Duodenal mucosa (tissue), 2 donors: ENCODE measurements around the gene ZNF440.
"Not testable (repeated sequence)": the region's sequence is repeated elsewhere in the genome, so short reads cannot be mapped to it uniquely, and the experiment has no call there.

Source experiments
- H3K27ac ChIP-seq: one replicate; pipeline ENCODE4 v1.7.0; 2013; ENCODE audit warnings: low read depth, low read length
- H3K27me3 ChIP-seq, 2 donors: one replicate each; pipeline ENCODE4 v1.7.0; 2013; ENCODE audit warnings: low read length in 2 of 2, control low read depth in 1 of 2; ENCODE audit not compliant: insufficient read depth in 2 of 2, control insufficient read depth in 1 of 2
- H3K36me3 ChIP-seq, 2 donors: one replicate each; pipeline ENCODE4 v1.7.0; 2013; ENCODE audit warnings: low read length in 2 of 2, control low read depth in 1 of 2; ENCODE audit not compliant: insufficient read depth in 2 of 2, control insufficient read depth in 1 of 2
- H3K4me1 ChIP-seq, 2 donors: one replicate each; pipeline ENCODE4 v1.7.0; 2013; ENCODE audit warnings: low read length in 2 of 2, control low read depth in 1 of 2; ENCODE audit not compliant: insufficient read depth in 2 of 2, control insufficient read depth in 1 of 2
- H3K4me3 ChIP-seq, 2 donors: one replicate each; pipeline ENCODE4 v1.7.0; 2013; ENCODE audit warnings: low read length in 2 of 2, low read depth in 1 of 2
- H3K9ac ChIP-seq, 2 donors: one replicate each; pipeline ENCODE4 v1.7.0; 2013; ENCODE audit warnings: low read length in 2 of 2, low read depth in 1 of 2
- H3K9me3 ChIP-seq, 2 donors: one replicate each; pipeline ENCODE4 v1.7.0; 2013; ENCODE audit warnings: low read length in 2 of 2, control low read depth in 1 of 2; ENCODE audit not compliant: control insufficient read depth in 1 of 2

Gene ZNF440

GRCh38 chr19:11850289-11850688 lies 36.2 kb downstream of the ZNF440 start:
- H3K9ac ChIP-seq, H3K27me3 ChIP-seq, H3K27ac ChIP-seq, H3K36me3 ChIP-seq, H3K9me3 ChIP-seq, H3K4me3 ChIP-seq: not testable (repeated sequence)
- peaks cover 5 to 15% of the 10 kb centered on the region in 2 donors for H3K4me1 ChIP-seq

GRCh38 chr19:11853358-11853757 lies 39.3 kb downstream of the ZNF440 start:
- no peak overlapping the region for H3K27ac ChIP-seq
- no peak overlapping the region for H3K4me3 ChIP-seq
- peaks cover 0 to 4% of the 10 kb centered on the region in 2 donors for H3K9me3 ChIP-seq
- no peaks in the 10 kb centered on the region for H3K27me3 ChIP-seq
- H3K9ac ChIP-seq: no peak overlapping the region
- H3K36me3 ChIP-seq: no peaks in the 10 kb centered on the region
- H3K4me1 ChIP-seq: peaks cover 2 to 12% of the 10 kb centered on the region in 2 donors

GRCh38 chr19:11856596-11857250 lies 42.6 kb downstream of the ZNF440 start:
- no peak overlapping the region for H3K27ac ChIP-seq
- H3K4me1 ChIP-seq: no peaks in the 10 kb centered on the region
- H3K36me3 ChIP-seq: no peaks in the 10 kb centered on the region
- no peaks in the 10 kb centered on the region for H3K27me3 ChIP-seq
- peaks cover 4% of the 10 kb centered on the region in 2 donors for H3K9me3 ChIP-seq
- no peak overlapping the region for H3K4me3 ChIP-seq
- no peak overlapping the region for H3K9ac ChIP-seq

GRCh38 chr19:11860721-11861120 lies 46.6 kb downstream of the ZNF440 start:
- no peak overlapping the region for H3K27ac ChIP-seq
- no peaks in the 10 kb centered on the region for H3K27me3 ChIP-seq
- peaks cover 12 to 18% of the 10 kb centered on the region in 2 donors for H3K9me3 ChIP-seq
- no peaks in the 10 kb centered on the region for H3K36me3 ChIP-seq
- H3K4me1 ChIP-seq: no peaks in the 10 kb centered on the region
- no peak overlapping the region for H3K4me3 ChIP-seq
- H3K9ac ChIP-seq: no peak overlapping the region

GRCh38 chr19:11861301-11861700 lies 47.2 kb downstream of the ZNF440 start:
- peaks cover 12 to 22% of the 10 kb centered on the region in 2 donors for H3K9me3 ChIP-seq

GRCh38 chr19:11867766-11868165 lies 53.7 kb downstream of the ZNF440 start:
- not testable (repeated sequence) for H3K4me3 ChIP-seq, H3K9ac ChIP-seq, H3K27me3 ChIP-seq, H3K27ac ChIP-seq, H3K4me1 ChIP-seq
- peaks cover 14 to 30% of the 10 kb centered on the region in 2 donors for H3K36me3 ChIP-seq
- H3K9me3 ChIP-seq: peaks cover 46 to 70% of the 10 kb centered on the region in 2 donors

More at GRCh38 chr19:11861301-11861700, 47.2 kb downstream of the ZNF440 start:
- Histone ChIP-seq H3K27me3 (no peaks in the 10 kb centered on the region), H3K4me1 (no peaks in the 10 kb centered on the region), H3K36me3 (peaks cover 2 to 4% of the 10 kb centered on the region in 2 donors), H3K9ac (no peak overlapping the region), H3K4me3 (no peak overlapping the region), H3K27ac (no peak overlapping the region)

GRCh38 chr19:11868188-11868587 lies 54.1 kb downstream of the ZNF440 start:
- H3K36me3 ChIP-seq: peaks cover 14 to 30% of the 10 kb centered on the region in 2 donors
- no peak overlapping the region for H3K4me3 ChIP-seq
- H3K9me3 ChIP-seq: peaks cover 46 to 70% of the 10 kb centered on the region in 2 donors
- no peaks in the 10 kb centered on the region for H3K27me3 ChIP-seq
- no peak overlapping the region for H3K9ac ChIP-seq
- H3K4me1 ChIP-seq: no peaks in the 10 kb centered on the region
- H3K27ac ChIP-seq: no peak overlapping the region

GRCh38 chr19:11872624-11873023 lies 58.6 kb downstream of the ZNF440 start:
- H3K36me3 ChIP-seq: peaks cover 6 to 12% of the 10 kb centered on the region in 2 donors
- no peak overlapping the region for H3K27ac ChIP-seq
- H3K4me3 ChIP-seq: no peak overlapping the region
- peaks cover 30 to 44% of the 10 kb centered on the region in 2 donors for H3K9me3 ChIP-seq
- no peaks in the 10 kb centered on the region for H3K27me3 ChIP-seq
- H3K4me1 ChIP-seq: no peaks in the 10 kb centered on the region
- no peak overlapping the region for H3K9ac ChIP-seq

- Histone ChIP-seq H3K9me3 (peaks cover 19 to 33% of the 10 kb centered on the region in 2 donors), H3K27me3 (no peaks in the 10 kb centered on the region), H3K27ac (no peak overlapping the region), H3K9ac (no peak overlapping the region), H3K36me3 (peaks cover 0 to 4% of the 10 kb centered on the region in 2 donors), H3K4me1 (no peaks in the 10 kb centered on the region), H3K4me3 (no peak overlapping the region)
Measured at GRCh38 chr19:11873762-11874161, 59.7 kb downstream of the ZNF440 start.

- not testable (repeated sequence) for H3K4me1 ChIP-seq, H3K4me3 ChIP-seq, H3K27ac ChIP-seq, H3K9ac ChIP-seq, H3K36me3 ChIP-seq, H3K27me3 ChIP-seq, H3K9me3 ChIP-seq
Measured at GRCh38 chr19:11879687-11880266, 65.7 kb downstream of the ZNF440 start.
